HepG2 (cell line): ENCODE results near the gene ZNF541. TPM values are rescaled to one million over a fixed set of nuclear protein-coding genes. Genes with fewer than 3 reads are reported as not detected.

Source experiments
- CC2D1A ChIP-seq: sonication (generic); formaldehyde crosslinking; IDR thresholded peaks from 2 replicates; pipeline ENCODE4 v1.8.1; 2023; ENCODE audit warnings: mild to moderate bottlenecking, missing genetic modification reagents
- DNMT1 ChIP-seq: sonication (generic); formaldehyde crosslinking; IDR thresholded peaks from 2 replicates; pipeline ENCODE4 v1.5.1; 2020; ENCODE audit warnings: mild to moderate bottlenecking, missing genetic modification reagents
- DR1 ChIP-seq: sonication (generic); formaldehyde crosslinking; IDR thresholded peaks from 2 replicates; pipeline ENCODE4 v1.8.0; 2021; ENCODE audit warnings: mild to moderate bottlenecking, missing genetic modification reagents, inconsistent platforms
- FOXA1 ChIP-seq, 2 experiments: fragments of 450-650 bp in 1 of 2; sonication (generic) in 1 of 2; formaldehyde crosslinking in 1 of 2; IDR thresholded peaks; 2 replicates each; pipeline versions ENCODE4 v1.4.0 to v1.6.1; 2016 to 2020; ENCODE audit warnings: missing genetic modification reagents in 1 of 2
- KMT2A ChIP-seq: sonication (generic); formaldehyde crosslinking; IDR thresholded peaks from 2 replicates; pipeline ENCODE4 v1.4.0; 2020; ENCODE audit warnings: missing genetic modification reagents
- RBFOX2 ChIP-seq: fragments of 200-400 bp; formaldehyde crosslinking; IDR thresholded peaks from 2 replicates; pipeline ENCODE4 v1.6.1; 2017; ENCODE audit warnings: low read depth, mild to moderate bottlenecking, low read length
- REST ChIP-seq, 2 experiments: IDR thresholded peaks; 2 replicates each; pipeline ENCODE4 v1.6.1; 2011 to 2012; ENCODE audit warnings: low read length in 2 of 2, borderline replicate concordance in 1 of 2, low read depth in 1 of 2, mild to moderate bottlenecking in 1 of 2, moderate library complexity in 1 of 2
- SIX1 ChIP-seq: sonication (generic); formaldehyde crosslinking; IDR thresholded peaks from 2 replicates; pipeline ENCODE4 v1.4.0; 2020; ENCODE audit warnings: missing genetic modification reagents, borderline replicate concordance
- SRSF1 ChIP-seq: fragments of 200-400 bp; formaldehyde crosslinking; optimal IDR thresholded peaks from 2 replicates; pipeline ENCODE3; 2017; ENCODE audit warnings: mild to moderate bottlenecking, low read depth, low read length, moderate library complexity
- ZNF547 ChIP-seq: sonication (generic); formaldehyde crosslinking; IDR thresholded peaks from 2 replicates; pipeline ENCODE4 v1.5.1; 2020; ENCODE audit warnings: mild to moderate bottlenecking, missing genetic modification reagents
- ZNF652 ChIP-seq: IDR thresholded peaks from 2 replicates; pipeline ENCODE4 v1.6.1; 2016; ENCODE audit warnings: low read depth, borderline replicate concordance
- polyA plus RNA-seq, 8 experiments: library from polyadenylated mRNA; depleted of rRNA in 3 of 8; stranded (reverse) in 7 of 8; unstranded in 1 of 8; fragments of >200 nt; fragmentation: Illumina TruSeq in 4 of 8; extraction: Trizol in 4 of 8; gene quantifications; 2 replicates each; pipeline versions ENCODE4 v1.2.1 to v1.2.3, GENCODE V29; 2011 to 2016; ENCODE audit warnings: low read depth in 4 of 8, missing spikeins in 1 of 8, mixed read lengths in 1 of 8; ENCODE audit not compliant: insufficient read depth in 1 of 8
- total RNA-seq, 5 experiments: library from RNA; depleted of rRNA; stranded (reverse); fragments of >200 nt; fragmentation: Illumina TruSeq; extraction: Trizol; gene quantifications; 2 replicates each; pipeline ENCODE4 v1.2.3, GENCODE V29; 2016; ENCODE audit warnings: low read depth in 1 of 5
- TF ChIP-seq, protein P1 (sequence below): sonication (generic); formaldehyde crosslinking; IDR thresholded peaks from 2 replicates; pipeline ENCODE4 v1.4.0; 2020; ENCODE audit warnings: mild to moderate bottlenecking, missing genetic modification reagents
- TF ChIP-seq, protein P2 (sequence below): IDR thresholded peaks from 2 replicates; pipeline ENCODE4 v1.6.1; 2016; ENCODE audit warnings: missing genetic modification reagents, missing compliant biosample characterization

The ZNF541 gene
- total and polyA plus RNA-seq, 2 of the 13 experiments (the other 11 are each of a cell fraction or from before 2014, with no cell fraction given), result 0.03 to 0.04 TPM

GRCh38 chr19:47600246-47601179 is 27.6 kb upstream of the ZNF541 start (continued):
- TF ChIP-seq REST (IDR thresholded peaks at IDR 0.05; ENCODE audit: borderline replicate concordance in 1 of 2, low read depth in 1 of 2, low read length in 2 of 2) (peak in 1 of 2 experiments; percentile 41; a peak in 1 of 4 replicates), KMT2A (CRISPR knock-in tag) (peak; percentile 37; the same call in 1 of the 2 replicates), DNMT1 (0 out of 2 replicates have a peak, but pooled peaks have one; percentile 35), RBFOX2 (peak; percentile 87), DR1 (CRISPR knock-in tag) (peak; percentile 83), ZNF547 (CRISPR knock-in tag) (peak; percentile 75), CC2D1A (CRISPR knock-in tag) (0 out of 2 replicates have a peak, but pooled peaks have one; percentile 60), SIX1 (CRISPR knock-in tag) (no peak), FOXA1 (IDR thresholded peaks at IDR 0.05) (no peak), FOXA1 (CRISPR knock-in tag; IDR thresholded peaks at IDR 0.05) (peak; percentile 71), SRSF1 (peak; percentile 7), ZNF652 (CRISPR knock-in tag) (peak; percentile 89)
- TF ChIP-seq, protein P1, sequence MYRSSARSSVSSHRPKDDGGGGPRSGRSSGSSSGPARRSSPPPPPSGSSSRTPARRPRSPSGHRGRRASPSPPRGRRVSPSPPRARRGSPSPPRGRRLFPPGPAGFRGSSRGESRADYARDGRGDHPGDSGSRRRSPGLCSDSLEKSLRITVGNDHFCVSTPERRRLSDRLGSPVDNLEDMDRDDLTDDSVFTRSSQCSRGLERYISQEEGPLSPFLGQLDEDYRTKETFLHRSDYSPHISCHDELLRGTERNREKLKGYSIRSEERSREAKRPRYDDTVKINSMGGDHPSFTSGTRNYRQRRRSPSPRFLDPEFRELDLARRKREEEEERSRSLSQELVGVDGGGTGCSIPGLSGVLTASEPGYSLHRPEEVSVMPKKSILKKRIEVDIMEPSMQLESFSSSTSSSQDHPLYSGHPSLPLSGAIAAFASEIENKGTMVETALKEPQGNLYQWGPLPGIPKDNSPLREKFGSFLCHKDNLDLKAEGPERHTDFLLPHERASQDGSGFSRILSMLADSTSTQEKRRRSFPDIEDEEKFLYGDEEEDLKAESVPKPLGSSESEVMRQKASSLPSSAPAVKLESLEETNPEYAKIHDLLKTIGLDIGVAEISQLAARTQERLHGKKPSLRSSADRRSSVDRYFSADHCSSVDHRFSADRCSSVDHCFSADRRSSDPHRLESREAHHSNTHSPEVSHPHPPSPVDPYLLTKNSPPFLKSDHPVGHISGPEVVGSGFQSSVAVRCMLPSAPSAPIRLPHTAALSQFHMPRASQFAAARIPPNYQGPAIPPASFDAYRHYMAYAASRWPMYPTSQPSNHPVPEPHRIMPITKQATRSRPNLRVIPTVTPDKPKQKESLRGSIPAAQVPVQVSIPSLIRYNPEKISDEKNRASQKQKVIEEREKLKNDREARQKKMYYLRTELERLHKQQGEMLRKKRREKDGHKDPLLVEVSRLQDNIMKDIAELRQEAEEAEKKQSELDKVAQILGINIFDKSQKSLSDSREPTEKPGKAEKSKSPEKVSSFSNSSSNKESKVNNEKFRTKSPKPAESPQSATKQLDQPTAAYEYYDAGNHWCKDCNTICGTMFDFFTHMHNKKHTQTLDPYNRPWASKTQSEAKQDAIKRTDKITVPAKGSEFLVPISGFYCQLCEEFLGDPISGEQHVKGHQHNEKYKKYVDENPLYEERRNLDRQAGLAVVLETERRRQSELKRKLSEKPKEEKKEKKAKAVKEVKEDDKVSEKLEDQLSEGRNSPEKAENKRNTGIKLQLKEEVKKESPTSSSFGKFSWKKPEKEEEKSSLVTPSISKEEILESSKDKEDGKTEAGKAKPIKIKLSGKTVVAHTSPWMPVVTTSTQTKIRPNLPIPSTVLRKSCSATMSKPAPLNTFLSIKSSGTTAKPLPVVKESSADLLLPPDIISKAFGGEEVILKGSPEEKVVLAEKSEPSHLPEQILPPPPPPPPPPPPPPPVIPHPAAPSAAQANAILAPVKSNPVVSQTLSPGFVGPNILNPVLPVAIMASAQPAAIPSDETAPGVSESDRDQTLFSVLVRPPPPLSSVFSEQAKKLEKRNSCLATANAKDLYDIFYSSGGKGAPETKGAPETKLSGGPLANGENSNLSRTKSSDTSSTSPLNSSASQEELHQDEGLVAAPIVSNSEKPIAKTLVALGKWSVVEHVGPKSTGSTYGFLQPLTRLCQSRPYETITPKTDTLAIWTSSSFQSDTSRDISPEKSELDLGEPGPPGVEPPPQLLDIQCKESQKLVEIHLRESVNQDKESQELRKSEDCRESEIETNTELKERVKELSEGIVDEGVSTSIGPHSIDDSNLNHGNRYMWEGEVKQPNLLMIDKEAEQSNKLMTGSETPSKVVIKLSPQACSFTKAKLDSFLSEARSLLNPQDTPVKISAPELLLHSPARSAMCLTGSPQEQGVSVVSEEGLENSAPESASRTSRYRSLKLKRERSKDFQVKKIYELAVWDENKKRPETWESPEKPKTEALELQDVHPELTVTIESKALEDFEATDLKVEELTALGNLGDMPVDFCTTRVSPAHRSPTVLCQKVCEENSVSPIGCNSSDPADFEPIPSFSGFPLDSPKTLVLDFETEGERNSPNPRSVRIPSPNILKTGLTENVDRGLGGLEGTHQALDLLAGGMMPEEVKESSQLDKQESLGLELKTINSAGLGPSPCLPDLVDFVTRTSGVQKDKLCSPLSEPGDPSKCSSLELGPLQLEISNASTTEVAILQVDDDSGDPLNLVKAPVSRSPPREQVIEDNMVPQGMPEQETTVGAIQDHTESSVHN (CRISPR knock-in tag), result no peak
- TF ChIP-seq, protein P2, sequence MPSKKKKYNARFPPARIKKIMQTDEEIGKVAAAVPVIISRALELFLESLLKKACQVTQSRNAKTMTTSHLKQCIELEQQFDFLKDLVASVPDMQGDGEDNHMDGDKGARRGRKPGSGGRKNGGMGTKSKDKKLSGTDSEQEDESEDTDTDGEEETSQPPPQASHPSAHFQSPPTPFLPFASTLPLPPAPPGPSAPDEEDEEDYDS, result peak; percentile 96
